ENCODE measurements around the gene BRCA2.

Gene BRCA2

GRCh38 chr13:32390484-32390883 lies 75.2 kb downstream of the BRCA2 start:
- FAIRE-seq, result no peak

GRCh38 chr13:32391101-32391619 lies 75.9 kb downstream of the BRCA2 start:
- FAIRE-seq, result no peak

GRCh38 chr13:32403108-32403507 lies 87.8 kb downstream of the BRCA2 start:
- no peak for FAIRE-seq

GRCh38 chr13:32407854-32408253 lies 92.5 kb downstream of the BRCA2 start:
- no peak for FAIRE-seq

GRCh38 chr13:32408296-32409000 lies 93.1 kb downstream of the BRCA2 start:
- no peak for FAIRE-seq

GRCh38 chr13:32409001-32409313 lies 93.6 kb downstream of the BRCA2 start:
- FAIRE-seq, result no peak

- FAIRE-seq, result no peak
Measured at GRCh38 chr13:32409561-32410421, 94.5 kb downstream of the BRCA2 start.

- FAIRE-seq, result no peak
Measured at GRCh38 chr13:32413284-32413683, 98.0 kb downstream of the BRCA2 start.

- no peak for FAIRE-seq
Measured at GRCh38 chr13:32414580-32414979, 99.3 kb downstream of the BRCA2 start.

GRCh38 chr13:32415019-32415418 lies 99.7 kb downstream of the BRCA2 start:
- no peak for FAIRE-seq

- FAIRE-seq, result no peak
Measured at GRCh38 chr13:32417995-32418394, 102.7 kb downstream of the BRCA2 start.

- FAIRE-seq, result no peak
Measured at GRCh38 chr13:32419862-32420261, 104.6 kb downstream of the BRCA2 start.

GRCh38 chr13:32423592-32423991 lies 108.3 kb downstream of the BRCA2 start:
- FAIRE-seq, result no peak

- no peak for FAIRE-seq
Measured at GRCh38 chr13:32425158-32425557, 109.8 kb downstream of the BRCA2 start.

GRCh38 chr13:32426191-32426989 lies 111.1 kb downstream of the BRCA2 start:
- no peak for FAIRE-seq

- no peak for FAIRE-seq
Measured at GRCh38 chr13:32426990-32427851, 111.9 kb downstream of the BRCA2 start.

- FAIRE-seq, result no peak
Measured at GRCh38 chr13:32427852-32428580, 112.7 kb downstream of the BRCA2 start, which contains the start of gene N4BP2L1. Gene N4BP2L1 (minus strand): TSS chr13:32428130. CDS start chr13:32428082, 48 bp downstream.

GRCh38 chr13:32428581-32429432 lies 113.5 kb downstream of the BRCA2 start:
- FAIRE-seq, result no peak

GRCh38 chr13:32429433-32429909 lies 114.2 kb downstream of the BRCA2 start:
- no peak for FAIRE-seq

GRCh38 chr13:32430018-32430747 lies 114.9 kb downstream of the BRCA2 start:
- no peak for FAIRE-seq
